ENCODE data around the gene ADGRD2.

Gene ADGRD2

DNA sequence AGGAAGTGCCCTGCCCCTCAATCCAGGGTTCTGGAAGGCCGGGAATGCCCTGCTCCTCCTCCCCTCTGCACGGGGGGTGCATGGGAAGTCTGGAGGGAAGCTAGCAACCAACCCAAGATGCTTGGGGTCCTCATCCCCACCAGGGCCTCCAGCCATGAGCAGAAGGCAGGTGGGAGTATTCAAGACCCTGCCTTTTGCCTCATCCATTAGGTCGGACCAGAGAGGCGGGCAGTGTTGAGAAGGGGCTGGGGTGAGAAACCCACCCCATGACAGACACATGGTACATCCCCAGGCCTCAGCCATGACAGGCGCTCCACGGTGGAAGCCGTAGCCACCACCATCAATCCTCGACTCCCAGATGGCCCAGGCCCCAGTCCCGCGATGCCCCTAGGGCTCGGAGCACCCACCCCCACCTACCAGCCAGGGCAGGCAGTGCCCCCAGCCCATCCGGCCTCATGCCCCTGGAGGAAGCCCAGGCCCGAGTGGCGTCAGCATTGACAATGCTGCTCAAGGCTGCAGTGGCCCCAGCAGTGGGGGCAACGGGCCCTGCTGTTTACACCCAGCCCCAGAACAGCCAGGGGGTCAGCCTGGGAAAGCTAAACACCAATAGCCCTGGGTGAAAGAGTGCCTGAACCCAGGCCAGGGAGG lies 48.4 kb downstream of the ADGRD2 start:
- no peaks in the 10 kb centered on the region for H4K20me1 ChIP-seq (ENCODE audit: control insufficient read depth, insufficient read depth, low read depth, low read length)
- no peak overlapping the region for H3K4me2 ChIP-seq (ENCODE audit: low read length)
- no peak overlapping the region for H3K27ac ChIP-seq (ENCODE audit: low read depth, low read length)
- no peaks in the 10 kb centered on the region for H3K27me3 ChIP-seq (ENCODE audit: control insufficient read depth, low read length)
- H3F3A ChIP-seq (ENCODE audit: control insufficient read depth, insufficient read depth) = no peaks in the 10 kb centered on the region
- H3K36me3 ChIP-seq (ENCODE audit: control insufficient read depth, low read length) = no peaks in the 10 kb centered on the region
- H3K79me2 ChIP-seq (ENCODE audit: control insufficient read depth, low read length) = no peaks in the 10 kb centered on the region
- no peaks in the 10 kb centered on the region for H3K9me2 ChIP-seq (replicated peaks; ENCODE audit: control insufficient read depth, low read length)
- no peak overlapping the region for H3K4me3 ChIP-seq (ENCODE audit: low read length)
- TF ChIP-seq CTCF (IDR thresholded peaks at IDR 0.05; ENCODE audit: low read depth, low read length, poor library complexity, severe bottlenecking) (no peak), EZH2phosphoT487 (IDR thresholded peaks at IDR 0.05; ENCODE audit: borderline replicate concordance, low read length) (no peak)
- no peaks in the 10 kb centered on the region for H3K9me3 ChIP-seq (ENCODE audit: control insufficient read depth, insufficient read depth, low read length)
- no peaks in the 10 kb centered on the region for H3K4me1 ChIP-seq (ENCODE audit: control insufficient read depth, low read length)

GRCh38 chr9:124499216-124499615 lies 49.0 kb downstream of the ADGRD2 start:
- no peaks in the 10 kb centered on the region for H3K36me3 ChIP-seq (ENCODE audit: control insufficient read depth, low read length)
- TF ChIP-seq CTCF (IDR thresholded peaks at IDR 0.05; ENCODE audit: low read depth, low read length, poor library complexity, severe bottlenecking) (no peak), EZH2phosphoT487 (IDR thresholded peaks at IDR 0.05; ENCODE audit: borderline replicate concordance, low read length) (no peak)
- H3K4me1 ChIP-seq (ENCODE audit: control insufficient read depth, low read length) = no peaks in the 10 kb centered on the region
- H3K27ac ChIP-seq (ENCODE audit: low read depth, low read length) = no peak overlapping the region
- H3K4me2 ChIP-seq (ENCODE audit: low read length) = no peak overlapping the region
- H3K27me3 ChIP-seq (ENCODE audit: control insufficient read depth, low read length) = no peaks in the 10 kb centered on the region
- H3K79me2 ChIP-seq (ENCODE audit: control insufficient read depth, low read length) = no peaks in the 10 kb centered on the region
- no peaks in the 10 kb centered on the region for H3K9me2 ChIP-seq (replicated peaks; ENCODE audit: control insufficient read depth, low read length)
- H3K9me3 ChIP-seq (ENCODE audit: control insufficient read depth, insufficient read depth, low read length) = no peaks in the 10 kb centered on the region
- no peaks in the 10 kb centered on the region for H3F3A ChIP-seq (ENCODE audit: control insufficient read depth, insufficient read depth)
- H3K4me3 ChIP-seq (ENCODE audit: low read length) = no peak overlapping the region
- H4K20me1 ChIP-seq (ENCODE audit: control insufficient read depth, insufficient read depth, low read depth, low read length) = no peaks in the 10 kb centered on the region

- no peaks in the 10 kb centered on the region for H3K27me3 ChIP-seq (ENCODE audit: control insufficient read depth, low read length)
- no peaks in the 10 kb centered on the region for H3K9me3 ChIP-seq (ENCODE audit: control insufficient read depth, insufficient read depth, low read length)
- no peak overlapping the region for H3K27ac ChIP-seq (ENCODE audit: low read depth, low read length)
- H4K20me1 ChIP-seq (ENCODE audit: control insufficient read depth, insufficient read depth, low read depth, low read length) = no peaks in the 10 kb centered on the region
- H3F3A ChIP-seq (ENCODE audit: control insufficient read depth, insufficient read depth) = no peaks in the 10 kb centered on the region
- no peak for TF ChIP-seq CTCF (IDR thresholded peaks at IDR 0.05; ENCODE audit: low read depth, low read length, poor library complexity, severe bottlenecking)
- TF ChIP-seq EZH2phosphoT487 (IDR thresholded peaks at IDR 0.05; ENCODE audit: borderline replicate concordance, low read length) = no peak
- H3K4me3 ChIP-seq (ENCODE audit: low read length) = no peak overlapping the region
- no peak overlapping the region for H3K4me2 ChIP-seq (ENCODE audit: low read length)
- no peaks in the 10 kb centered on the region for H3K79me2 ChIP-seq (ENCODE audit: control insufficient read depth, low read length)
- H3K36me3 ChIP-seq (ENCODE audit: control insufficient read depth, low read length) = no peaks in the 10 kb centered on the region
- H3K4me1 ChIP-seq (ENCODE audit: control insufficient read depth, low read length) = no peaks in the 10 kb centered on the region
- no peaks in the 10 kb centered on the region for H3K9me2 ChIP-seq (replicated peaks; ENCODE audit: control insufficient read depth, low read length)
Measured at GRCh38 chr9:124500028-124500795, 50.0 kb downstream of the ADGRD2 start.

Data from DOHH2 (cell line).